K562 (cell line): ENCODE measurements around the gene PRKD2. TPM values are rescaled to one million over a fixed set of nuclear protein-coding genes. Genes with fewer than 3 reads are reported as not detected.

Experiments used
- CUX1 ChIP-seq: fragments of 200-800 bp; sonication (Bioruptor generic); IDR thresholded peaks from 2 replicates; pipeline ENCODE4 v1.6.1; 2016; ENCODE audit warnings: missing genetic modification characterization, missing compliant biosample characterization
- YY1 ChIP-seq, 3 experiments: IDR thresholded peaks; 2 replicates each; pipeline ENCODE4 v1.6.1; 2011; ENCODE audit warnings: low read length in 2 of 3, mild to moderate bottlenecking in 2 of 3, moderate library complexity in 2 of 3, borderline replicate concordance in 1 of 3, control low read depth in 1 of 3, low read depth in 1 of 3; ENCODE audit not compliant: insufficient read depth in 3 of 3, insufficient replicate concordance in 2 of 3, control insufficient read depth in 1 of 3, insufficient read length in 1 of 3; ENCODE audit errors: extremely low read depth in 1 of 3
- polyA plus RNA-seq, 8 experiments: library from polyadenylated mRNA; depleted of rRNA in 4 of 8; stranded (reverse) in 5 of 8; unstranded in 3 of 8; fragments of >200 nt; fragmentation: Nextera tagmentation in 2 of 8; fragmentation: Illumina TruSeq in 1 of 8; extraction: Ambion mirVana in 2 of 8; extraction: Trizol in 1 of 8; gene quantifications; 2 replicates each; pipeline versions ENCODE4 v1.2.1 to v1.2.3, GENCODE V29; 2011 to 2014; ENCODE audit warnings: inconsistent platforms in 1 of 8, missing spikeins in 1 of 8
- total RNA-seq, 7 experiments: library from RNA; depleted of rRNA in 6 of 7; stranded (reverse); fragments of >200 nt in 6 of 7; fragmentation: Illumina TruSeq in 2 of 7; extraction: Trizol in 2 of 7; gene quantifications; 2 replicates each; pipeline versions ENCODE4 v1.2.1 to v1.2.3, GENCODE V29; 2011 to 2021; ENCODE audit warnings: low replicate concordance in 1 of 7
- TF ChIP-seq, protein P1 (sequence below): fragments of 250-450 bp; sonication (Bioruptor Pico); IDR thresholded peaks from 2 replicates; pipeline ENCODE4 v1.5.0; 2022; ENCODE audit warnings: mild to moderate bottlenecking
- TF ChIP-seq, protein P2 (sequence below): fragments of 450-650 bp; IDR thresholded peaks from 2 replicates; pipeline ENCODE4 v1.6.1; 2016; ENCODE audit warnings: mild to moderate bottlenecking
- TF ChIP-seq, protein P3 (sequence below), 2 experiments: fragments of 450-650 bp; IDR thresholded peaks; 2 replicates each; pipeline ENCODE4 v1.6.1; 2016; ENCODE audit warnings: mild to moderate bottlenecking in 2 of 2, borderline replicate concordance in 1 of 2, low read depth in 1 of 2, moderate library complexity in 1 of 2

PRKD2 gene
- total and polyA plus RNA-seq, 9 of the 15 experiments (the other 6 are each of a cell fraction or from before 2014, with no cell fraction given): 1.8 to 60.0 (median 15.0) TPM

DNA sequence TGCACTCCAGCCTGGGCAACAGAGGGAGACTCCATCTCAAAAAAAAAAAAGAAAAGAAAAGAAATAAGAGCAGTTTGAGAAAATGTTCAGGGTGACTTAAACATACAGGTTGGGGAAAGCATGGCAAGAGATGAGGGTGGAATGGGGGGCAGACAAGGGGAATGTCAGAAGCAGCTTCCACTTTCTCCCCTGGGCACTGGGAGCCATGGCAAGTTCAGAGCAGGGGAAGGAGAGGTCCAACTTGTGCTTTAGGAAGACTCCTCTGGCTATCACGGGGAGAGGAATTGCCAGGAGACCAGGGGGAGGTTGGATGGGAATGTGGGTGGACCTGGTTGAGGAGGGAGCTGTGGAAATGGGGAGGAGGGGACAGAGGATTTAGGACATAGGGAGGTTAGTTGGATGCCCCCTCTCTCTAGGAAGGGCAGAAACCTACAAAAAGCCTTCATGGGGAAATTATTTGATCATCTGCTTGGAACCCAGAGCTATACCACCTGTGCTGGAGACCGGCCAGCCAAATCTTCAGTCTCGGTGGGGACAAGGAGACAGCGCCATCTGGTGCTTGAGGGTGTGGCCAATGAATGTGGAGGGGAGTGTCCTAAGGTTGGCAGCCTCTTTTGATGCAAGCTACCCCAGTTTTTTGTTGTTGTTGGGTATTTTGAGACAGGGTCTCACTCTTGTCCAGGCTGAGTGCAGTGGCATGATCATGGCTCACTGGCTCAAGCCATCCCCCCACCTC, 36.7 kb upstream of the PRKD2 start (continued):
- TF ChIP-seq, protein P1, sequence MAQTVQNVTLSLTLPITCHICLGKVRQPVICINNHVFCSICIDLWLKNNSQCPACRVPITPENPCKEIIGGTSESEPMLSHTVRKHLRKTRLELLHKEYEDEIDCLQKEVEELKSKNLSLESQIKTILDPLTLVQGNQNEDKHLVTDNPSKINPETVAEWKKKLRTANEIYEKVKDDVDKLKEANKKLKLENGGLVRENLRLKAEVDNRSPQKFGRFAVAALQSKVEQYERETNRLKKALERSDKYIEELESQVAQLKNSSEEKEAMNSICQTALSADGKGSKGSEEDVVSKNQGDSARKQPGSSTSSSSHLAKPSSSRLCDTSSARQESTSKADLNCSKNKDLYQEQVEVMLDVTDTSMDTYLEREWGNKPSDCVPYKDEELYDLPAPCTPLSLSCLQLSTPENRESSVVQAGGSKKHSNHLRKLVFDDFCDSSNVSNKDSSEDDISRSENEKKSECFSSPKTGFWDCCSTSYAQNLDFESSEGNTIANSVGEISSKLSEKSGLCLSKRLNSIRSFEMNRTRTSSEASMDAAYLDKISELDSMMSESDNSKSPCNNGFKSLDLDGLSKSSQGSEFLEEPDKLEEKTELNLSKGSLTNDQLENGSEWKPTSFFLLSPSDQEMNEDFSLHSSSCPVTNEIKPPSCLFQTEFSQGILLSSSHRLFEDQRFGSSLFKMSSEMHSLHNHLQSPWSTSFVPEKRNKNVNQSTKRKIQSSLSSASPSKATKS: no peak
- TF ChIP-seq, protein P2, sequence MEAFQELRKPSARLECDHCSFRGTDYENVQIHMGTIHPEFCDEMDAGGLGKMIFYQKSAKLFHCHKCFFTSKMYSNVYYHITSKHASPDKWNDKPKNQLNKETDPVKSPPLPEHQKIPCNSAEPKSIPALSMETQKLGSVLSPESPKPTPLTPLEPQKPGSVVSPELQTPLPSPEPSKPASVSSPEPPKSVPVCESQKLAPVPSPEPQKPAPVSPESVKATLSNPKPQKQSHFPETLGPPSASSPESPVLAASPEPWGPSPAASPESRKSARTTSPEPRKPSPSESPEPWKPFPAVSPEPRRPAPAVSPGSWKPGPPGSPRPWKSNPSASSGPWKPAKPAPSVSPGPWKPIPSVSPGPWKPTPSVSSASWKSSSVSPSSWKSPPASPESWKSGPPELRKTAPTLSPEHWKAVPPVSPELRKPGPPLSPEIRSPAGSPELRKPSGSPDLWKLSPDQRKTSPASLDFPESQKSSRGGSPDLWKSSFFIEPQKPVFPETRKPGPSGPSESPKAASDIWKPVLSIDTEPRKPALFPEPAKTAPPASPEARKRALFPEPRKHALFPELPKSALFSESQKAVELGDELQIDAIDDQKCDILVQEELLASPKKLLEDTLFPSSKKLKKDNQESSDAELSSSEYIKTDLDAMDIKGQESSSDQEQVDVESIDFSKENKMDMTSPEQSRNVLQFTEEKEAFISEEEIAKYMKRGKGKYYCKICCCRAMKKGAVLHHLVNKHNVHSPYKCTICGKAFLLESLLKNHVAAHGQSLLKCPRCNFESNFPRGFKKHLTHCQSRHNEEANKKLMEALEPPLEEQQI: no peak
- TF ChIP-seq CUX1 (CRISPR knock-in tag): no peak
- TF ChIP-seq, protein P3, sequence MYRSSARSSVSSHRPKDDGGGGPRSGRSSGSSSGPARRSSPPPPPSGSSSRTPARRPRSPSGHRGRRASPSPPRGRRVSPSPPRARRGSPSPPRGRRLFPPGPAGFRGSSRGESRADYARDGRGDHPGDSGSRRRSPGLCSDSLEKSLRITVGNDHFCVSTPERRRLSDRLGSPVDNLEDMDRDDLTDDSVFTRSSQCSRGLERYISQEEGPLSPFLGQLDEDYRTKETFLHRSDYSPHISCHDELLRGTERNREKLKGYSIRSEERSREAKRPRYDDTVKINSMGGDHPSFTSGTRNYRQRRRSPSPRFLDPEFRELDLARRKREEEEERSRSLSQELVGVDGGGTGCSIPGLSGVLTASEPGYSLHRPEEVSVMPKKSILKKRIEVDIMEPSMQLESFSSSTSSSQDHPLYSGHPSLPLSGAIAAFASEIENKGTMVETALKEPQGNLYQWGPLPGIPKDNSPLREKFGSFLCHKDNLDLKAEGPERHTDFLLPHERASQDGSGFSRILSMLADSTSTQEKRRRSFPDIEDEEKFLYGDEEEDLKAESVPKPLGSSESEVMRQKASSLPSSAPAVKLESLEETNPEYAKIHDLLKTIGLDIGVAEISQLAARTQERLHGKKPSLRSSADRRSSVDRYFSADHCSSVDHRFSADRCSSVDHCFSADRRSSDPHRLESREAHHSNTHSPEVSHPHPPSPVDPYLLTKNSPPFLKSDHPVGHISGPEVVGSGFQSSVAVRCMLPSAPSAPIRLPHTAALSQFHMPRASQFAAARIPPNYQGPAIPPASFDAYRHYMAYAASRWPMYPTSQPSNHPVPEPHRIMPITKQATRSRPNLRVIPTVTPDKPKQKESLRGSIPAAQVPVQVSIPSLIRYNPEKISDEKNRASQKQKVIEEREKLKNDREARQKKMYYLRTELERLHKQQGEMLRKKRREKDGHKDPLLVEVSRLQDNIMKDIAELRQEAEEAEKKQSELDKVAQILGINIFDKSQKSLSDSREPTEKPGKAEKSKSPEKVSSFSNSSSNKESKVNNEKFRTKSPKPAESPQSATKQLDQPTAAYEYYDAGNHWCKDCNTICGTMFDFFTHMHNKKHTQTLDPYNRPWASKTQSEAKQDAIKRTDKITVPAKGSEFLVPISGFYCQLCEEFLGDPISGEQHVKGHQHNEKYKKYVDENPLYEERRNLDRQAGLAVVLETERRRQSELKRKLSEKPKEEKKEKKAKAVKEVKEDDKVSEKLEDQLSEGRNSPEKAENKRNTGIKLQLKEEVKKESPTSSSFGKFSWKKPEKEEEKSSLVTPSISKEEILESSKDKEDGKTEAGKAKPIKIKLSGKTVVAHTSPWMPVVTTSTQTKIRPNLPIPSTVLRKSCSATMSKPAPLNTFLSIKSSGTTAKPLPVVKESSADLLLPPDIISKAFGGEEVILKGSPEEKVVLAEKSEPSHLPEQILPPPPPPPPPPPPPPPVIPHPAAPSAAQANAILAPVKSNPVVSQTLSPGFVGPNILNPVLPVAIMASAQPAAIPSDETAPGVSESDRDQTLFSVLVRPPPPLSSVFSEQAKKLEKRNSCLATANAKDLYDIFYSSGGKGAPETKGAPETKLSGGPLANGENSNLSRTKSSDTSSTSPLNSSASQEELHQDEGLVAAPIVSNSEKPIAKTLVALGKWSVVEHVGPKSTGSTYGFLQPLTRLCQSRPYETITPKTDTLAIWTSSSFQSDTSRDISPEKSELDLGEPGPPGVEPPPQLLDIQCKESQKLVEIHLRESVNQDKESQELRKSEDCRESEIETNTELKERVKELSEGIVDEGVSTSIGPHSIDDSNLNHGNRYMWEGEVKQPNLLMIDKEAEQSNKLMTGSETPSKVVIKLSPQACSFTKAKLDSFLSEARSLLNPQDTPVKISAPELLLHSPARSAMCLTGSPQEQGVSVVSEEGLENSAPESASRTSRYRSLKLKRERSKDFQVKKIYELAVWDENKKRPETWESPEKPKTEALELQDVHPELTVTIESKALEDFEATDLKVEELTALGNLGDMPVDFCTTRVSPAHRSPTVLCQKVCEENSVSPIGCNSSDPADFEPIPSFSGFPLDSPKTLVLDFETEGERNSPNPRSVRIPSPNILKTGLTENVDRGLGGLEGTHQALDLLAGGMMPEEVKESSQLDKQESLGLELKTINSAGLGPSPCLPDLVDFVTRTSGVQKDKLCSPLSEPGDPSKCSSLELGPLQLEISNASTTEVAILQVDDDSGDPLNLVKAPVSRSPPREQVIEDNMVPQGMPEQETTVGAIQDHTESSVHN (IDR thresholded peaks at IDR 0.05; ENCODE audit: borderline replicate concordance in 1 of 2, low read depth in 1 of 2): no peak
- TF ChIP-seq YY1 (IDR thresholded peaks at IDR 0.05; ENCODE audit: borderline replicate concordance in 1 of 3, control insufficient read depth in 1 of 3, extremely low read depth in 1 of 3, insufficient read depth in 3 of 3, insufficient read length in 1 of 3, insufficient replicate concordance in 2 of 3, low read depth in 1 of 3, low read length in 2 of 3): no peak
